ENCODE data around the gene RAB4B. TPM values are rescaled to one million over a fixed set of nuclear protein-coding genes. Genes with fewer than 3 reads are reported as not detected.

Gene RAB4B
- total and polyA plus RNA-seq, 2 of the 13 experiments (the other 11 are each of a cell fraction or from before 2014, with no cell fraction given) = 3.3 to 5.4 TPM

GRCh38 chr19:40750874-40751537, 27.0 kb upstream of the RAB4B start, which contains the start of gene SNRPA (continued):
- TF ChIP-seq SP140L (CRISPR knock-in tag; IDR thresholded peaks at IDR 0.05; ENCODE audit: borderline replicate concordance) (no peak), ZNF451 (CRISPR knock-in tag; IDR thresholded peaks at IDR 0.05) (no peak), MAZ (IDR thresholded peaks at IDR 0.05; ENCODE audit: borderline replicate concordance, low read depth, low read length) (no peak), MAZ (CRISPR knock-in tag; IDR thresholded peaks at IDR 0.05; ENCODE audit: low read depth) (peak; percentile 1; the same call in 1 of the 2 replicates), TMF1 (CRISPR knock-in tag; IDR thresholded peaks at IDR 0.05; ENCODE audit: low read depth) (peak; percentile 87), CREM (IDR thresholded peaks at IDR 0.05) (0 out of 2 replicates have a peak, but pooled peaks have one; percentile 8), CREM (CRISPR knock-in tag; IDR thresholded peaks at IDR 0.05) (no peak), ZNF275 (CRISPR knock-in tag; IDR thresholded peaks at IDR 0.05; ENCODE audit: borderline replicate concordance) (no peak), ZNF329 (CRISPR knock-in tag; IDR thresholded peaks at IDR 0.05; ENCODE audit: low read depth) (no peak), HNF1A (IDR thresholded peaks at IDR 0.05; ENCODE audit: low read depth) (no peak), HNF1A (CRISPR knock-in tag; IDR thresholded peaks at IDR 0.05; ENCODE audit: borderline replicate concordance) (peak; percentile 21; the same call in 1 of the 2 replicates), MED1 (CRISPR knock-in tag; IDR thresholded peaks at IDR 0.05) (peak; percentile 46; the same call in 1 of the 2 replicates), ZNF331 (CRISPR knock-in tag; IDR thresholded peaks at IDR 0.05) (no peak), ZZZ3 (CRISPR knock-in tag; IDR thresholded peaks at IDR 0.05; ENCODE audit: borderline replicate concordance) (no peak), MAFG (CRISPR knock-in tag; IDR thresholded peaks at IDR 0.05) (no peak), ZNF207 (IDR thresholded peaks at IDR 0.05; ENCODE audit: borderline replicate concordance) (no peak), MYNN (CRISPR knock-in tag; IDR thresholded peaks at IDR 0.05; ENCODE audit: low read depth) (no peak), CSRNP1 (CRISPR knock-in tag; IDR thresholded peaks at IDR 0.05) (no peak), ZNF44 (CRISPR knock-in tag; IDR thresholded peaks at IDR 0.05) (no peak), ZNF672 (CRISPR knock-in tag; IDR thresholded peaks at IDR 0.05) (no peak), SOX13 (IDR thresholded peaks at IDR 0.05) (no peak), SOX13 (CRISPR knock-in tag; conservative IDR thresholded peaks at IDR 0.05 in 1 of 2, IDR thresholded peaks at IDR 0.05 in 1 of 2) (0 out of 4 replicates have a peak, but pooled peaks of 1 of the 2 experiments have one; percentile 5), ZNF383 (CRISPR knock-in tag; IDR thresholded peaks at IDR 0.05; ENCODE audit: borderline replicate concordance) (no peak), ZFP82 (CRISPR knock-in tag; IDR thresholded peaks at IDR 0.05; ENCODE audit: borderline replicate concordance) (no peak), CAMTA2 (CRISPR knock-in tag; IDR thresholded peaks at IDR 0.05; ENCODE audit: borderline replicate concordance) (no peak)
